Epithelial cell of esophagus (primary cell): ENCODE measurements around the gene KLHL33.

Experiments used
- DNase-seq: peaks from one replicate; pipeline ENCODE4 v3.0.0; 2010; ENCODE audit warnings: low read depth
- H3K4me3 ChIP-seq: 2 replicates; pipeline ENCODE4 v1.5.1; 2011; ENCODE audit warnings: mild to moderate bottlenecking, low read length, control low read depth
- TF ChIP-seq, protein P1 (sequence below): IDR thresholded peaks from 2 replicates; pipeline ENCODE4 v1.5.1; 2011; ENCODE audit warnings: low read depth, mild to moderate bottlenecking, low read length, control low read depth, inconsistent platforms; ENCODE audit not compliant: insufficient read depth; ENCODE audit errors: missing control alignments

The KLHL33 gene

DNA sequence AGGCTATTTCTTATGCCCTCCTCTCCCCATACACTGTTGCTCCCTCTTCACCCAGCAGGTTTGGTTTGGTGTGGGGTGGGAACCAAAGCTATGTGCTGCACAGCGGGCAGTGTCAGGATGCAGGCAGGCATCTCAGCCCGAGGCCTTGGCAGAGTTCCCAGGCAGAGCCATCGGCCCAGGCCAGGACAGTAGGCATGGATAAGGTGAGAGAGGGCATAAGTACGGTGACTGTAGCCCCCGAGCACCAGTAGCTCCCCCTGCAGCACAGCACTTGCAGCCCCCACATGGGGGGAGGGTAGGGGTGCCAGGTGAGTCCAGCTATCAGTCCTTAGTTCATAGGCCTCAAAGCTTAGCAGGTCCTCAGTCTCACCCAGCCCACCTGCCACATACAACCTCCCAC, 7.2 kb downstream of the KLHL33 start:
- H3K4me3 ChIP-seq = no peak overlapping the region
- TF ChIP-seq, protein P1, sequence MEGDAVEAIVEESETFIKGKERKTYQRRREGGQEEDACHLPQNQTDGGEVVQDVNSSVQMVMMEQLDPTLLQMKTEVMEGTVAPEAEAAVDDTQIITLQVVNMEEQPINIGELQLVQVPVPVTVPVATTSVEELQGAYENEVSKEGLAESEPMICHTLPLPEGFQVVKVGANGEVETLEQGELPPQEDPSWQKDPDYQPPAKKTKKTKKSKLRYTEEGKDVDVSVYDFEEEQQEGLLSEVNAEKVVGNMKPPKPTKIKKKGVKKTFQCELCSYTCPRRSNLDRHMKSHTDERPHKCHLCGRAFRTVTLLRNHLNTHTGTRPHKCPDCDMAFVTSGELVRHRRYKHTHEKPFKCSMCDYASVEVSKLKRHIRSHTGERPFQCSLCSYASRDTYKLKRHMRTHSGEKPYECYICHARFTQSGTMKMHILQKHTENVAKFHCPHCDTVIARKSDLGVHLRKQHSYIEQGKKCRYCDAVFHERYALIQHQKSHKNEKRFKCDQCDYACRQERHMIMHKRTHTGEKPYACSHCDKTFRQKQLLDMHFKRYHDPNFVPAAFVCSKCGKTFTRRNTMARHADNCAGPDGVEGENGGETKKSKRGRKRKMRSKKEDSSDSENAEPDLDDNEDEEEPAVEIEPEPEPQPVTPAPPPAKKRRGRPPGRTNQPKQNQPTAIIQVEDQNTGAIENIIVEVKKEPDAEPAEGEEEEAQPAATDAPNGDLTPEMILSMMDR = no peak
- DNase-seq = no peak

DNA sequence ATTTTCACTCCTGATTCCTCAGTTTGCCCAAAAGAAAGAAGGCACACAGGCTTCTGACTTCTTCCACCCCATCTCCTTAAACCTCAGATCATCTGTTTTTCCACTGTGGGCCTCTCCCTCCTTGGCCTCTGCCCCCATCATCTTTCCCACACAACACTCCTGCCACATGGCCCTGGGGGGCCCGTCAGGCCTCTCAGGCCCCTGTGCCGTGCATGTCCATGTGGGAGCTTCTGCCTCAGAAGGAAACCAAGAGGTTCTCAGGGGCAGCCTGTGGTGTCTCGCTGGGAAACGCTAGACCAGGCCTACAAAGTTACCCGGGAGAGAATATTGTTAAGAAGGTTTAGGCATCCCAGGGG, 8.0 kb downstream of the KLHL33 start:
- no peak for DNase-seq
- no peak overlapping the region for H3K4me3 ChIP-seq
- TF ChIP-seq, protein P1 = no peak

DNA sequence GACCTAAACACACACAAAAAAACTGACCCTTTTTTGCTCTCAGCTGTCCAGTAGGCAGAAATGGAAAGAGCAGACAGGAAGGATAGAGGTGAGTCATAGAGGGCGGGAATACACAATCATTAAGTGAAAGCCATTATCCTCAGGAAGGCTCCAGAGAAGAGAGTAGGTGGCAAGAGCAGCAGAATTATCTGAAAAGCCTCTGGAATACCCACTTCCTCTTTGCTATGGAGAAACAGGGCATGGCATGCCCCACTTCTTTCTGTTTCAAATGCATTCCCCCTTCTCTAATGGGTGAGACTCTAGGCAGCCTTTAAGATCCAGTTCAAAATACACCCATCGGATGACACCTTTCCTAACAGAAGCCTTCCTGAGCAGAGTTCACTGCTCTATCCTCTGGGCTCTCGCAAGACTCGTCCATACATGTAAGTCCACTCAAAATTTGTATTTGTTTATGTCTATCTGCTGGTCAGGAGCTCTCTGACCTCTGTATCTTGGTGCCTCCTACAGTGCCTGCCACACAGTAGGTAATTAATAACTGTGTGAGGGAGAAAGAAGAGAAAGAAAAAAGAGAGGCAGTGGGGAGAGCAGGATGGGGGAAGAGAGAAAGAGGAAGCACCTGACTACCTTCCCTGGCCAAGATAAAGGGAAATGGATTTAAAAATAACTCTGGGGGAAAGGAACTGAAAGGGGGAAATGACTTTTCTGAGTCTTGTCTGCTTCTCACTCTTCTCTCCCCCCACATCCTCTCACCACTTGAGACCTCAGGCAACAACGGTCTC, 8.5 kb downstream of the KLHL33 start:
- H3K4me3 ChIP-seq = no peak overlapping the region
- DNase-seq = peak; percentile 71
- TF ChIP-seq, protein P1 = no peak

DNA sequence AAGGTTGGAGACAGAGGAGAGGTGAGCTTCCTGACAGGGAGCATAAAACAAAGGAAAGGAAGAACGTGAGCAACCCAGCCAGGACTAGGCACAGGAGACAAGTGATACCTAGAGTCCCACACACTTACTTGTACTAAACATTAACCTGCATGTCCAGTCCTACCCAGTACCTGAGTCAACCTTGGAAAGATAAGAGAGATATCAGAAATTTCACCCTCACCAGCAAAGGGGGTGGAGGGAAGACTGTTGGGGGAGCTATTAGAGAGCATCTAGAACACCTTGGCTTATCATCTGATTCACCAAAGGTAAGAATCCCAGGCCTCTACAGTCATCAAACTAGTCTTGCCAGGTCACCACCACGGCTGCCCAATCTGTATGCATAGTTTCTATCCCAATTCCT, 11.1 kb downstream of the KLHL33 start:
- TF ChIP-seq, protein P1 = no peak
- no peak for DNase-seq
- H3K4me3 ChIP-seq = no peak overlapping the region

DNA sequence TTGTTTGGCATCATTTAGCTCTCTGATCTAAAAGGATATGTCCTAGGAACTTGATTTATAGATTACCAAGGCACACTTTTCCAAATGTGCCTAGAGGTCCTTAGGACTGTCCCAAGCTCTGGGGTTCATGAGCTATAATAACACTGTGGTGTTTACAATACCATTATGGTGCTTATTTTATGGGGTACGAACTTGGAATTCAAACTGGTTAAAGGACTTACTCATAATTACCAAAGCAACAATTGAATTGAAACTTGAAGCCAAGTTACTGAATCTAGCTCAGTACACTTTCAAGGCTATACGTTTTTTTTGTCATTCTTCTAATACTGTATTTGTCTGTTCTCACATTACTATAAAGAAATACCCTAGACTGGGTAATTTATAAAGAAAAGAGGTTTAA, 13.1 kb downstream of the KLHL33 start:
- TF ChIP-seq, protein P1 = no peak
- DNase-seq = no peak

DNA sequence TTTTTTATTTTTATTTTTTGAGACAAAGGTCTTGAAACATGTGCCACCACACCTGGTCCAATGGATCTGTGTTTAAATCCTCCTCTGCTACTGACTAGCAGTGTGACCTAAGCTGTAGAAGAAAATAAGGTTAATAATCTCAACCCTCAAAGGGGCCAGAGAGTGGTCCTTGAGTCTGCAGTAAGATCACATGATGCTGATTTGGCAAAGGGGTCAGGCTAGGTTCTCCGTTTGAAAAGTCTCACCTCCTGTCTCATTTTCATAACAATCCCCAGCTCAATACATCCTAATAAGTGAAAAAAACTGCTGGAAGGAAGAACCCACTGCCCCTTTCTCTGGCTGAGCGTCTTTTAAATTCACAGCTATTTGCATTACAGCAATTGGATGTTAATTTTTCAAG, 14.7 kb downstream of the KLHL33 start:
- H3K4me3 ChIP-seq = no peak overlapping the region
- TF ChIP-seq, protein P1 = no peak
- no peak for DNase-seq

More for the DNA sequence above, 13.1 kb downstream of the KLHL33 start:
- no peak overlapping the region for H3K4me3 ChIP-seq

DNA sequence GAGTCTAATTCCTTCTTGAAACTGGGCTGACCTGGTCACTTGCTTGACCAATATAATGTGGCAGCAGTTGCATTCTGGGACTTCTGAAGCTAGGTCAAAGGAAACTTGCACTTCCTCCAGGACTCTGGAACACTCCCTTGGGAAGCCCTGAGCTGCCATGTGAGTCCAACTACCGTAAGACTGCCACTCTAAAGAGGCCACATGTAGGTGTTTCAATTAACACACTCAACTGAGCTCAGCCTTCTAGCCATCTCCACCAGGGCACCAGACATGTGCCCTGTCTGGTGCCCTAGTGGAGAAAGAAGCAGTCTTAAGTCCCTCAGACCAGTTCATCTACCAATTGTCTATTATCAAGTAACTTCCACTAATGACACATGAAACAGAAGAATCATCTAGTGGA, 16.5 kb downstream of the KLHL33 start:
- no peak for DNase-seq
- TF ChIP-seq, protein P1 = no peak
- H3K4me3 ChIP-seq = no peak overlapping the region
